Suppressor macrophage treated with lipopolysaccharide for 4 hours (primary cell): ENCODE data around the gene CCDC30.
"Not testable (repeated sequence)": the region's sequence is repeated elsewhere in the genome, so short reads cannot be mapped to it uniquely, and the experiment has no call there.

Source experiments
- DNase-seq: peaks from one replicate; pipeline ENCODE4 v3.0.0-alpha.2; 2020

The CCDC30 gene

GRCh38 chr1:42533101-42533863, 70.2 kb downstream of the CCDC30 start:
- no peak for DNase-seq

- DNase-seq, result no peak
Measured at GRCh38 chr1:42541104-42541503, 78.0 kb downstream of the CCDC30 start.

DNA sequence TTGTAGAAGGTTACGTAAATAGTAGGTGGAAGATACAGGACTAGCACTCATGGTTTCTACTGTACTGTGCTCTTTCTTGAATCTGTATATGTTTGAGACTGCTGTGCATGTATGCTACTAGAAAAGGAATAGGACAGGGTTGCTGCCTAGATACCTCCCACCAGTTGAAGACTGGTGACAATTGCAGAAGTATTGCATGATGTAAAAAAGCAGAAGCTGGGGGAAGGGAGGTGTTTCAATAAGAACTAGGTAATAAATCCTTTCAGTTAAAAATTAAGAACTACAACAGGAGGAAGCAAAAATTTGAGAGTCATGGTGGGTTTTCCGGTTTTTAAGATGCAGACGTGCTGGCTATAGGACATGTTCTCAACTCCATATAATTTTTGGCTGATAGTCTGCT, 88.1 kb downstream of the CCDC30 start:
- peak; percentile 56 for DNase-seq

DNA sequence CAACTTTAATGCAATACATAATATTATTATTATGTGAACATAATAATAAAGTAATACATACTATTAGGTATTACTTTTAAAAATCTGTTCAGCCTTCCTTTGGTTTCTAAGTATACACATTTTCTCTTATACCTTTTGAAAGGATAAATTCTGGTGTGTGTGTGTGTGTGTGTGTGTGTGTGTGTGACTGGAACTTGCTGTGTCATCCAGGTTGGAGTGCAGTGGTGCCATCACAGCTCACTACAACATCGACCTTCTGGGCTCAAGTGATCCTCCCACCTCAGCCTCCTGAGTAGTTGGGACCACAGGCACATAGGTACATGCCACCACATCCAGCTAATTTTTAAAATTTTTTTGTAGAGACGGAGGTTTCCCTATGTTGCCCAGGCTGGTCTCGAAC, 88.5 kb downstream of the CCDC30 start:
- DNase-seq, result no peak

DNA sequence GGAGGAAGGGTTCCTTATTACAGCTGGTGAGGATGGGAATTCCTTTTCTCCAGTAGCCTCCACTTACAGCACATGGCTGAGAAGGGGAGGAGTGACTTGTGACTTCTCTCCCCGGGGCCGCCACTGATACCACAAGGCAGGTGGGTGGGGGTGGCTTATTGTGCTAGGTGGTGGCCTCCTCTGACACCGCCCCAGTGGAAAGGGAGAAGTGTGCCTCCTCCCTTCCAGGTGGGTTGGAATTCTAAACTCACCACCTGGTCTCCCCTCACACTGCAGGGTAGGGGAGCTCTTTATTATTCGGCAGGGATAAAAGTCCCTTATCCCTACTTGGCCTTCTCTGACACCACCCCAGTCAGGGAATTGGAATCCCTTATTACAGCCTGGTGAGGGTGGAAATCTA, 89.5 kb downstream of the CCDC30 start:
- no peak for DNase-seq

- DNase-seq, result no peak
Measured at GRCh38 chr1:42557230-42557851, 94.3 kb downstream of the CCDC30 start.

- DNase-seq, result no peak
Measured at GRCh38 chr1:42567038-42567437, 104.0 kb downstream of the CCDC30 start.

DNA sequence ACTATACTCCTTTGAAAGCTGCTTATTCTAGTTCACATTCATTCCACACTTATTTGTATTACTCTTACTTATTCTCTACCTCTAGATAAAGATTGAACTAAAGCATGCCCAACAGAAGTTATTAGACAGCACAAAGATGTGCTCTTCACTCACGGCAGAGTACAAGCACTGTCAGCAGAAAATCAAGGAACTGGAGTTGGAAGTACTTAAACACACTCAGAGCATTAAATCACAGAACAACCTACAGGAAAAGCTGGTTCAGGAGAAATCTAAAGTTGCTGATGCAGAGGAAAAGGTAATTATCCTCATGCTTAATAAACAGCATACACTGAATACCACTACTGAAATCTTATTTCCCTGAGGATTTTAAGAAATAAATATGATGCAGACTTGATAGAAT, 113.8 kb downstream of the CCDC30 start:
- no peak for DNase-seq

DNA sequence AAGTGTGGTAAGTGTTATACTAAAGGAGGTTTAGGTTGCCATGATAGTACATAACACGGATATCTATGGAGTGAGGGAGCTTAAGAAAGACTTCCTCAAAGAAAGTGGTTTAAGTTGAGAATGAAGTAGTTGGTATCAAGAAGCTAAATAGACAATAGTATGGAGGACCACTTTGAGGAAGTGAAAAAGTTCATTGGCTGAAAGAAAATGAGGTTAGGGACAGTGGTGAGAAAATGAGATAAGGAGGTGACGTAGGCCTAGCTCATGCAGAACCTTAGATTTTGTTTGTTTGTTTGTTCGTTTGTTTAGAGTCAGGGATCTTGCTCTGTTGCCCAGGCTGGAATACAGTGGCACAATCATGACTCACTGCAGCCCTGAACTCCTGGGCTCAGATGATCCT, 122.9 kb downstream of the CCDC30 start:
- no peak for DNase-seq

DNA sequence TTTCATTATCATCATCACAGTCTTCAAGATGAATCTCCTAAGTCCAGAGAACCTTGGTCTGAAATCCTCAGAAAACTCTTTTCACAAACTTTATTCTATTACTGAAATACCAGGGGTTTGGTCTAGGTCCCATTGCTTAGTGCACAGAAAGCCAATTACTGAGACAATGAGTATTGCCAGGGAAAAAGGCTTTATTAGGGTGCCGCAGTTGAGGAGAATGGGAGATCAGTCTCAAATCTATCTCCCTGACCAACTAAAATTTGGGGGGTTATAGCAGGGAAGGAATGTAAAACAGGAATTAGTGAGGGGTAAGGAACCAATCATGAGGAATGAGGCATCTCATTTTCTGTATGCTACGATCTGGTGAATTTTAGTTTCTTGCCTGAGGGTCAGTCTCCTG, 124.7 kb downstream of the CCDC30 start:
- DNase-seq, result no peak

GRCh38 chr1:42592811-42593210, 129.7 kb downstream of the CCDC30 start:
- DNase-seq, result no peak

- DNase-seq, result no peak
Measured at GRCh38 chr1:42593486-42594100, 130.5 kb downstream of the CCDC30 start.

GRCh38 chr1:42601472-42601871, 138.4 kb downstream of the CCDC30 start:
- DNase-seq, result no peak

GRCh38 chr1:42613803-42614131, 150.7 kb downstream of the CCDC30 start:
- no peak for DNase-seq

DNA sequence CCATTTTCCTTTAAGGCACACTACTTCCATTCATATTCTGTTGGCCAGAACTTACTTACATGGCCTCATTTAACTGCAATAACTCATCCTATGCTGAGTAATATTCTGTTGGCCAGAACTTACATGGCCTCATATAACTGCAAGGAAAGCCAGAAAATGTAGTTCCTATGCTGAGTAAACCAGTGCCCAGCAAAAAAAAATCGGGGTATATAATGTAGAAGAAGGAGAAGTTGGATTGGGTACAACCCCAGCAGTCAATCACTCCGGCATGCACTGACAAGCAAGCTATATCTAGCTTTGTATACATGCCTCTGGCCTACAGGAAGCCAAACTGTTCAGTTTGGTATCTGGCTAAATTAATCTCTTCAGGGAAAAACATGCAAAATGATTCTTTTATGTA, 155.8 kb downstream of the CCDC30 start:
- no peak for DNase-seq

GRCh38 chr1:42620307-42620706, 157.2 kb downstream of the CCDC30 start:
- no peak for DNase-seq

- not testable (repeated sequence) for DNase-seq
Measured at GRCh38 chr1:42621180-42621579, 158.1 kb downstream of the CCDC30 start.

- not testable (repeated sequence) for DNase-seq
Measured at GRCh38 chr1:42627205-42627604, 164.1 kb downstream of the CCDC30 start.

GRCh38 chr1:42639116-42639515, 176.0 kb downstream of the CCDC30 start:
- no peak for DNase-seq

GRCh38 chr1:42646056-42646455, 183.0 kb downstream of the CCDC30 start:
- peak; percentile 70 for DNase-seq

GRCh38 chr1:42657201-42657600, 194.1 kb downstream of the CCDC30 start:
- DNase-seq, result no peak

GRCh38 chr1:42657981-42658876, 195.1 kb downstream of the CCDC30 start, which contains the start of gene PPIH:
Gene PPIH (plus strand): TSS chr1:42658423. CDS start chr1:42658447, 24 bp downstream.
- DNase-seq, result peak; percentile 96

DNA sequence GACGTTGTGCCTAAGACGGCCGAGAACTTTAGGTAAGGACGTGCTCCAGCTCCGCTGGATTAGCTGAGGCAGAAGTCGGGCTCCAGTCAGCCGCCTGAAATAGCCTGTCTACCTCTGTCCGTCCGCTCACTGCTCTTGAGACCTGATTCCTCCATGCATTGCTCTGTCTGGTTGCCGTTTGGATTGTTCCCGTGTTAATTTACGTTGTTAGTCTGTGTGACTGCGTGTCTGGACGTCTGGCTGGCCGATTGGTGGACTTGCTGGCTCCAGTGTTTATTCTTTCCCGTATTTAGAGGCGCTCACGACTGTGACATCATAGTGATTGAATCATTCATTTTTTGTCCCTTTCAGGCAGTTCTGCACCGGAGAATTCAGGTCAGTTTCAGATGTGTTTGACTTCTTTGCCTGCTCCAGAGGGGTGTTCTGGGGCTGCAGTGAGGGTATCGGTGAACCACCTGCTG, 195.8 kb downstream of the CCDC30 start:
- DNase-seq, result peak; percentile 9
